A549 (cell line): ENCODE measurements around the gene ALDH1A1. TPM values are rescaled to one million over a fixed set of nuclear protein-coding genes. Genes with fewer than 3 reads are reported as not detected.
A peak's percentile ranks its signal among the peaks of the same experiment; 100 is the strongest.

ENCODE experiments used
- ATAC-seq, 2 experiments: fragments of 200-7000 bp in 1 of 2; fragments of >200 bp in 1 of 2; cut with Nextera tagmentation in 1 of 2; cut with Tn5 transposase in 1 of 2; 3 replicates each; pipeline versions ENCODE4 v1.8.0 to v1.9.1; 2018 to 2020; ENCODE audit warnings: mild to moderate bottlenecking in 1 of 2, moderate library complexity in 1 of 2
- CTCF ChIA-PET: fragments of 300-600 bp; sonication (Branson Sonifier 250); formaldehyde crosslinking; extraction: SDS; loops from one replicate; lab custom pipeline; 2021; ENCODE audit warnings: antibody characterized with exemption, inconsistent platforms; lab: Yijun Ruan, JAX
- POLR2A ChIA-PET: fragments of 350-600 bp; formaldehyde crosslinking; extraction: SDS; loops from one replicate; lab custom pipeline; 2021; ENCODE audit warnings: antibody characterized with exemption, inconsistent platforms; lab: Yijun Ruan, JAX
- DNase-seq, 2 experiments: peaks; one replicate each; pipeline versions ENCODE4 v3.0.0 to v3.0.0-alpha.2; 2011 to 2016; ENCODE audit warnings: low read depth in 1 of 2, low spot score in 1 of 2
- FAIRE-seq: peaks from 2 replicates; lab custom pipeline; 2011; peaks lifted over from hg19 to GRCh38; lab: Jason Lieb, UNC
- H3K27ac ChIP-seq, 2 experiments: fragments of >200 bp; sonication (Bioruptor Twin); formaldehyde crosslinking; 3 replicates each; pipeline ENCODE4 v1.5.1; 2016 to 2017
- H3K4me1 ChIP-seq: fragments of >200 bp; sonication (Bioruptor Twin); formaldehyde crosslinking; 3 replicates; pipeline ENCODE4 v1.6.1; 2016
- H3K4me2 ChIP-seq: fragments of >200 bp; sonication (Bioruptor Twin); formaldehyde crosslinking; 3 replicates; pipeline ENCODE4 v1.6.1; 2016
- H3K4me3 ChIP-seq: fragments of >200 bp; sonication (Bioruptor Twin); formaldehyde crosslinking; 3 replicates; pipeline ENCODE4 v1.5.1; 2016
- H3K9me3 ChIP-seq: fragments of >200 bp; sonication (Bioruptor Twin); formaldehyde crosslinking; 3 replicates; pipeline ENCODE4 v1.6.1; 2016
- ATOH8 ChIP-seq: fragments of 250-450 bp; sonication (Bioruptor Pico); IDR thresholded peaks from 2 replicates; pipeline ENCODE4 v1.5.0; 2020; ENCODE audit warnings: low read depth, mild to moderate bottlenecking, moderate library complexity
- BHLHE40 ChIP-seq: IDR thresholded peaks from 2 replicates; pipeline ENCODE4 v1.6.1; 2012; ENCODE audit warnings: low read depth, low read length, inconsistent platforms
- CBX2 ChIP-seq: fragments of 200-600 bp; sonication (generic); IDR thresholded peaks from 2 replicates; pipeline ENCODE4 v1.6.1; 2016; ENCODE audit warnings: low read depth, mild to moderate bottlenecking, borderline replicate concordance
- CHD2 ChIP-seq: fragments of 150-350 bp; IDR thresholded peaks from 2 replicates; pipeline ENCODE4 v1.6.1; 2014; ENCODE audit warnings: low read length; ENCODE audit not compliant: partially characterized antibody
- CHD4 ChIP-seq: fragments of 200-600 bp; sonication (generic); IDR thresholded peaks from 2 replicates; pipeline ENCODE4 v1.6.1; 2016; ENCODE audit warnings: antibody characterized with exemption, mild to moderate bottlenecking, borderline replicate concordance
- CTCF ChIP-seq: fragments of >200 bp; sonication (Bioruptor Twin); formaldehyde crosslinking; IDR thresholded peaks from 3 replicates; pipeline ENCODE4 v1.5.1; 2016
- EP300 ChIP-seq, 2 experiments: fragments of >200 bp; sonication (Bioruptor Twin); formaldehyde crosslinking; IDR thresholded peaks; 2 replicates in 1 of 2; 3 replicates in 1 of 2; pipeline ENCODE4 v1.6.1; 2016 to 2017
- ESRRA ChIP-seq: fragments of 150-350 bp; IDR thresholded peaks from 2 replicates; pipeline ENCODE4 v1.6.1; 2014; ENCODE audit warnings: mild to moderate bottlenecking, low read length, borderline replicate concordance
- FOSB ChIP-seq: fragments of 250-450 bp; sonication (Bioruptor Pico); IDR thresholded peaks from 2 replicates; pipeline ENCODE4 v1.5.0; 2020; ENCODE audit warnings: mild to moderate bottlenecking, moderate library complexity
- FOSL2 ChIP-seq, 2 experiments: fragments of 450-650 bp in 1 of 2; fragments of >200 bp in 1 of 2; sonication (Bioruptor Twin) in 1 of 2; formaldehyde crosslinking; IDR thresholded peaks; 2 replicates each; pipeline versions ENCODE4 v1.5.0 to v1.6.1; 2016 to 2020; ENCODE audit warnings: mild to moderate bottlenecking in 1 of 2, moderate library complexity in 1 of 2
- GATA3 ChIP-seq: IDR thresholded peaks from 2 replicates; pipeline ENCODE4 v1.6.1; 2012; ENCODE audit warnings: borderline replicate concordance
- HEYL ChIP-seq: fragments of 250-450 bp; sonication (Bioruptor Pico); IDR thresholded peaks from 2 replicates; pipeline ENCODE4 v1.8.0; 2021; ENCODE audit warnings: mild to moderate bottlenecking, moderate library complexity
- HOXA7 ChIP-seq: fragments of 250-450 bp; sonication (Bioruptor Pico); IDR thresholded peaks from 2 replicates; pipeline ENCODE4 v1.5.0; 2020; ENCODE audit warnings: mild to moderate bottlenecking, moderate library complexity
- HOXB13 ChIP-seq: fragments of 250-450 bp; sonication (Bioruptor Pico); IDR thresholded peaks from 2 replicates; pipeline ENCODE4 v1.5.0; 2020; ENCODE audit warnings: low read depth, mild to moderate bottlenecking, moderate library complexity
- HOXB5 ChIP-seq: fragments of 250-450 bp; sonication (Bioruptor Pico); IDR thresholded peaks from 2 replicates; pipeline ENCODE4 v1.5.0; 2020; ENCODE audit warnings: mild to moderate bottlenecking, moderate library complexity
- JUN ChIP-seq, 2 experiments: fragments of >200 bp; sonication (Bioruptor Twin); formaldehyde crosslinking; IDR thresholded peaks; 2 replicates in 1 of 2; 3 replicates in 1 of 2; pipeline ENCODE4 v1.6.1; 2016 to 2017
- JUNB ChIP-seq: fragments of >200 bp; sonication (Bioruptor Twin); formaldehyde crosslinking; IDR thresholded peaks from 2 replicates; pipeline ENCODE4 v1.6.1; 2016
- KDM1A ChIP-seq: fragments of 200-600 bp; sonication (generic); IDR thresholded peaks from 2 replicates; pipeline ENCODE4 v1.6.1; 2016; ENCODE audit warnings: low read depth, mild to moderate bottlenecking
- KDM5A ChIP-seq: fragments of 200-600 bp; sonication (generic); IDR thresholded peaks from 2 replicates; pipeline ENCODE4 v1.6.1; 2016; ENCODE audit warnings: antibody characterized with exemption, mild to moderate bottlenecking
- MAZ ChIP-seq: fragments of 150-350 bp; IDR thresholded peaks from 2 replicates; pipeline ENCODE4 v1.6.1; 2014; ENCODE audit warnings: antibody characterized with exemption, low read depth, low read length, borderline replicate concordance
- MYC ChIP-seq: IDR thresholded peaks from 2 replicates; pipeline ENCODE4 v1.6.1; 2012; ENCODE audit warnings: mild to moderate bottlenecking, inconsistent platforms, low read length, improper control_type of control experiment, borderline replicate concordance
- NPAS2 ChIP-seq: fragments of 250-450 bp; sonication (Bioruptor Pico); IDR thresholded peaks from 2 replicates; pipeline ENCODE4 v1.8.0; 2022; ENCODE audit warnings: mild to moderate bottlenecking, moderate library complexity, borderline replicate concordance
- PHF8 ChIP-seq: fragments of 200-600 bp; sonication (generic); IDR thresholded peaks from 2 replicates; pipeline ENCODE4 v1.6.1; 2016; ENCODE audit warnings: low read depth, mild to moderate bottlenecking, antibody characterized with exemption, moderate library complexity, borderline replicate concordance
- POLR2AphosphoS2 ChIP-seq: conservative IDR thresholded peaks from 2 replicates; pipeline ENCODE4 v1.6.1; 2012; ENCODE audit warnings: low read length, improper control_type of control experiment, inconsistent platforms
- RARB ChIP-seq: fragments of 250-450 bp; sonication (Bioruptor Pico); IDR thresholded peaks from 2 replicates; pipeline ENCODE4 v1.8.0; 2021; ENCODE audit warnings: mild to moderate bottlenecking, moderate library complexity
- RNF2 ChIP-seq: fragments of 200-600 bp; sonication (generic); IDR thresholded peaks from 2 replicates; pipeline ENCODE4 v1.6.1; 2016; ENCODE audit warnings: low read depth, mild to moderate bottlenecking, antibody characterized with exemption, moderate library complexity, borderline replicate concordance
- SMC3 ChIP-seq: fragments of >200 bp; sonication (Bioruptor Twin); formaldehyde crosslinking; IDR thresholded peaks from 3 replicates; pipeline ENCODE4 v1.6.1; 2018; ENCODE audit warnings: inconsistent platforms
- SREBF2 ChIP-seq: fragments of 450-650 bp; IDR thresholded peaks from 2 replicates; pipeline ENCODE4 v1.6.1; 2014; ENCODE audit warnings: mild to moderate bottlenecking, moderate library complexity
- TFCP2L1 ChIP-seq: fragments of 250-450 bp; sonication (Bioruptor Pico); IDR thresholded peaks from 2 replicates; pipeline ENCODE4 v1.5.0; 2021; ENCODE audit warnings: mild to moderate bottlenecking
- TP53 ChIP-seq: fragments of 250-450 bp; sonication (Bioruptor Pico); IDR thresholded peaks from 2 replicates; pipeline ENCODE4 v1.5.0; 2021; ENCODE audit warnings: mild to moderate bottlenecking, moderate library complexity
- ZC3H11A ChIP-seq: fragments of 450-650 bp; IDR thresholded peaks from 2 replicates; pipeline ENCODE4 v1.6.1; 2014; ENCODE audit warnings: antibody characterized with exemption, mild to moderate bottlenecking
- ZFP36 ChIP-seq: fragments of 450-650 bp; IDR thresholded peaks from 2 replicates; pipeline ENCODE4 v1.6.1; 2014; ENCODE audit warnings: borderline replicate concordance; ENCODE audit not compliant: partially characterized antibody
- WGBS: methylation state at CpG from one replicate; pipeline ENCODE4 v1.1.6; 2017; ENCODE audit errors: missing lambda C conversion rate; 5-methylcytosine and 5-hydroxymethylcytosine counted together
- polyA plus RNA-seq, 4 experiments: library from polyadenylated mRNA; depleted of rRNA in 3 of 4; stranded (reverse); fragments of >200 nt; fragmentation: RNase III in 1 of 4; extraction: RNeasy Plus Mini Kit Qiagen cat#74134 plus additional on column Dnase treatment in 1 of 4; gene quantifications; 2 replicates in 3 of 4; 3 replicates in 1 of 4; pipeline ENCODE4 v1.2.3, GENCODE V29; 2011 to 2017
- TF ChIP-seq, protein P1 (sequence below): fragments of 250-450 bp; sonication (Bioruptor Pico); IDR thresholded peaks from 2 replicates; pipeline ENCODE4 v1.5.0; 2021; ENCODE audit warnings: mild to moderate bottlenecking, moderate library complexity, borderline replicate concordance
- TF ChIP-seq, protein P2 (sequence below): IDR thresholded peaks from 2 replicates; pipeline ENCODE4 v1.6.1; 2012
- TF ChIP-seq, protein P3 (sequence below): IDR thresholded peaks from 2 replicates; pipeline ENCODE4 v1.6.1; 2012

ALDH1A1 gene
- polyA plus RNA-seq, 2 of the 4 experiments (the other 2 are of a cell fraction) = 8,617 to 9,987 TPM

DNA sequence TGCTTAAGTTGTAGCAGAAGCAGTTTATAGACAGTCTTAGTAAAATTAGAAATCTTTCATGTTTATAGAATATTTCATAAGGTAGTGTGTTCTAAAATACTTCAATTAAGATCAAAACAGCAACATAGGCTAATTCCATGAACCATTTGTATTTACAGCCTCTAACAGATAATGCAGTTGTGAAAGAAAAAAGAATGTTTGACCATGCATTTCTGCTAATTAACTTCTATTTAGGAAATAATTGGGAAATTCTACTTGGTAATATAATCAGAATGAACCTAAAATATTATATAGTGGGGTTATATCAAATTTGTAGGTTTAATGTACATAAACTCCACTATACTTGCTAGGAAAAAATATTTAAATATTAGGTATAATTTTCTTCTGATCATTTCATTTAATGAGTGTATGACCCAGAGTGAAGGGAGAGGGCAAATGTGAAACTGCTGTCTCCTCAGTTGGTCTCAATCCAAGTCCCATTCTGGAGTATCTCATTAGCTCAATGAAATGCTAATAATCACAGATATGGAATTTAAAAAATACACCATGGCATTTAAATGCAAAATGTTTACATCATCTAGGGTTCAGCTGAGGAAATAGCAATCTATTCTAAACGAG lies 34.9 kb downstream of the ALDH1A1 start:
- POLR2A ChIA-PET = interaction anchor here (0.7 to 1.2 kb wide), 4 partner anchors 16 to 637 kb away, joined by 3 to 8 read pairs (median 4); no protein-coding TSS in a partner anchor
- CTCF ChIA-PET = interaction anchor here (0.6 to 5.3 kb wide), 6 partner anchors 9 to 163 kb away, joined by 3 to 36 read pairs (median 4); no protein-coding TSS in a partner anchor
- Histone ChIP-seq H3K4me2 (peak overlapping the region; percentile 94), H3K4me1 (peaks cover 100% of the 10 kb centered on the region), H3K27ac (peak overlapping the region; percentile 72 to 75), H3K4me3 (peak overlapping the region; percentile 18; the same call in 2 of the 3 replicates), H3K9me3 (no peaks in the 10 kb centered on the region)
- WGBS = 12% methylated on average over 1 of the region's 1 CpG
- FAIRE-seq (peak; percentile 80), DNase-seq (no peak), ATAC-seq (no peak)
- TF ChIP-seq, protein P1, sequence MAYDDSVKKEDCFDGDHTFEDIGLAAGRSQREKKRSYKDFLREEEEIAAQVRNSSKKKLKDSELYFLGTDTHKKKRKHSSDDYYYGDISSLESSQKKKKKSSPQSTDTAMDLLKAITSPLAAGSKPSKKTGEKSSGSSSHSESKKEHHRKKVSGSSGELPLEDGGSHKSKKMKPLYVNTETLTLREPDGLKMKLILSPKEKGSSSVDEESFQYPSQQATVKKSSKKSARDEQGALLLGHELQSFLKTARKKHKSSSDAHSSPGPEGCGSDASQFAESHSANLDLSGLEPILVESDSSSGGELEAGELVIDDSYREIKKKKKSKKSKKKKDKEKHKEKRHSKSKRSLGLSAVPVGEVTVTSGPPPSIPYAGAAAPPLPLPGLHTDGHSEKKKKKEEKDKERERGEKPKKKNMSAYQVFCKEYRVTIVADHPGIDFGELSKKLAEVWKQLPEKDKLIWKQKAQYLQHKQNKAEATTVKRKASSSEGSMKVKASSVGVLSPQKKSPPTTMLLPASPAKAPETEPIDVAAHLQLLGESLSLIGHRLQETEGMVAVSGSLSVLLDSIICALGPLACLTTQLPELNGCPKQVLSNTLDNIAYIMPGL = peak; percentile 84
- TF ChIP-seq HOXA7 (CRISPR knock-in tag) = peak; percentile 93
- no peak for TF ChIP-seq CHD2
- TF ChIP-seq JUNB = no peak
- peak; percentile 73; the same call in 1 of the 2 replicates for TF ChIP-seq RARB (CRISPR knock-in tag)
- TF ChIP-seq ZFP36 = no peak
- TF ChIP-seq ATOH8 = no peak
- TF ChIP-seq SMC3 = no peak
- no peak for TF ChIP-seq NPAS2 (CRISPR knock-in tag)
- TF ChIP-seq KDM5A = no peak
- TF ChIP-seq CHD4 = no peak
- no peak for TF ChIP-seq EP300 (IDR thresholded peaks at IDR 0.05)
- TF ChIP-seq TFCP2L1 (CRISPR knock-in tag) = peak; percentile 80; the same call in 1 of the 2 replicates
- TF ChIP-seq HOXB5 (CRISPR knock-in tag) = no peak
- TF ChIP-seq, protein P2, sequence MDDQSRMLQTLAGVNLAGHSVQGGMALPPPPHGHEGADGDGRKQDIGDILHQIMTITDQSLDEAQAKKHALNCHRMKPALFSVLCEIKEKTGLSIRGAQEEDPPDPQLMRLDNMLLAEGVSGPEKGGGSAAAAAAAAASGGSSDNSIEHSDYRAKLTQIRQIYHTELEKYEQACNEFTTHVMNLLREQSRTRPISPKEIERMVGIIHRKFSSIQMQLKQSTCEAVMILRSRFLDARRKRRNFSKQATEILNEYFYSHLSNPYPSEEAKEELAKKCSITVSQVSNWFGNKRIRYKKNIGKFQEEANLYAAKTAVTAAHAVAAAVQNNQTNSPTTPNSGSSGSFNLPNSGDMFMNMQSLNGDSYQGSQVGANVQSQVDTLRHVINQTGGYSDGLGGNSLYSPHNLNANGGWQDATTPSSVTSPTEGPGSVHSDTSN = 0 out of 2 replicates have a peak, but pooled peaks have one; percentile 2
- TF ChIP-seq PHF8 = no peak
- no peak for TF ChIP-seq CTCF
- no peak for TF ChIP-seq KDM1A
- TF ChIP-seq JUN (IDR thresholded peaks at IDR 0.05) = 0 out of 5 replicates have a peak, but pooled peaks of 1 of the 2 experiments have one; percentile 44
- TF ChIP-seq HOXB13 (CRISPR knock-in tag) = no peak
- TF ChIP-seq TP53 (CRISPR knock-in tag) = peak; percentile 29; the same call in 1 of the 2 replicates
- no peak for TF ChIP-seq SREBF2
- TF ChIP-seq GATA3 = no peak
- no peak for TF ChIP-seq MAZ
- no peak for TF ChIP-seq MYC
- no peak for TF ChIP-seq ZC3H11A
- TF ChIP-seq BHLHE40 = no peak
- TF ChIP-seq, protein P3, sequence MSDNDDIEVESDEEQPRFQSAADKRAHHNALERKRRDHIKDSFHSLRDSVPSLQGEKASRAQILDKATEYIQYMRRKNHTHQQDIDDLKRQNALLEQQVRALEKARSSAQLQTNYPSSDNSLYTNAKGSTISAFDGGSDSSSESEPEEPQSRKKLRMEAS = no peak
- TF ChIP-seq POLR2AphosphoS2 = 0 out of 2 replicates have a peak, but pooled peaks have one; percentile 13
- TF ChIP-seq HEYL = no peak
- no peak for TF ChIP-seq CBX2
- TF ChIP-seq ESRRA = no peak
- TF ChIP-seq FOSB (CRISPR knock-in tag) = peak; percentile 72; the same call in 1 of the 2 replicates
- TF ChIP-seq FOSL2 (IDR thresholded peaks at IDR 0.05) = no peak
- TF ChIP-seq FOSL2 (CRISPR knock-in tag; IDR thresholded peaks at IDR 0.05) = no peak
- no peak for TF ChIP-seq RNF2
